Measurements from ENCODE around the gene KRT80.

- peak in 8 of 11 experiments; percentile 18 to 61 (median 50) for TF ChIP-seq CTCF (IDR thresholded peaks at IDR 0.05 in 8 of 11, conservative IDR thresholded peaks at IDR 0.05 in 3 of 11)
- TF ChIP-seq POLR2AphosphoS5 (IDR thresholded peaks at IDR 0.05): no peak
- no peak for TF ChIP-seq POLR2A (IDR thresholded peaks at IDR 0.05)
Measured at GRCh38 chr12:52139579-52140062, 52.2 kb downstream of the KRT80 start.

Data from spleen (tissue), 7 donors.